ENCODE results near the gene ELL2.

The ELL2 gene

DNA sequence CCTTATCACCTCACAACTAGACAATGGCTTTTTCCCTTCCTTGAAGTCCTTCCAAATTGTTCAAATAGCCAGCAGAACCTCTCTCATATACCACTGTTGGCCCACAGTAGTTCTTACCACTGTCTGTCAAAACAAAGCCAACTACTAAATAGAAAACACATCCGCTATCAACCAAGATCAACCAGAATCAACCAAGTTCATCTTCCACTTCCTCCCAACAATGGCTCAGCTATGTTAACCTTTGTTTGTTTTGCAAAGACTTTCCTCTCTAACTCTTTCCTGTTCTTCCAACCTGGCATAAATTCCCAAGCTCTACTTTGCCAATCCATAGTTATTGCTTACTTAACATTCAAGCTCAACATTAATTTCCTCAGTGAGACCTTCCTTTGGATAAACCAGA, 15.2 kb downstream of the ELL2 start:
- no peak for DNase-seq
- Histone ChIP-seq H3K4me1 (no peaks in the 10 kb centered on the region), H3K36me3 (no peaks in the 10 kb centered on the region), H3K4me3 (ENCODE audit: low read depth, low read length) (no peak overlapping the region), H3K27me3 (no peaks in the 10 kb centered on the region), H3K9me3 (no peaks in the 10 kb centered on the region)
- TF ChIP-seq CTCF (IDR thresholded peaks at IDR 0.05; ENCODE audit: low read depth, low read length): no peak

DNA sequence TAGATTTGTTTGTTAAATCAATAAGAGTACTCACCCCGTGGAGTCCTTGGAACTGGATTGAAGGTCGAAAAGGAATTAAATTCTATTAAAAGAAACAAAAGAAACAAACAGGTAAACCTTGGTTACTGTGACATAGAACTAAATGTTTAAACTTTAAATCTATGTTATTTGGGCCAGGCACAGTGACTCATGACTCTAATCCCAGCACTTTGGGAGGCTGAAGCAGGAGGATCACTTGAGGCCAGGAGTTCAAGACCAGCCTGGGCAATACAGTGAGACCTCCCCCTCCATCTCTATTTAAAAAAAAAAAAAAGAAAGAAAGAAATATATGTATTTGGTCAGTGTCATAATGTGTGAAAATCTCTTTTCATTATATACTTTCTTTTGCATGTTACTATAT, 18.7 kb downstream of the ELL2 start:
- DNase-seq: no peak
- H3K4me3 ChIP-seq (ENCODE audit: low read depth, low read length): no peak overlapping the region
- no peaks in the 10 kb centered on the region for H3K4me1 ChIP-seq
- TF ChIP-seq CTCF (IDR thresholded peaks at IDR 0.05; ENCODE audit: low read depth, low read length): no peak
- no peaks in the 10 kb centered on the region for H3K9me3 ChIP-seq
- no peaks in the 10 kb centered on the region for H3K36me3 ChIP-seq
- H3K27me3 ChIP-seq: no peaks in the 10 kb centered on the region

DNA sequence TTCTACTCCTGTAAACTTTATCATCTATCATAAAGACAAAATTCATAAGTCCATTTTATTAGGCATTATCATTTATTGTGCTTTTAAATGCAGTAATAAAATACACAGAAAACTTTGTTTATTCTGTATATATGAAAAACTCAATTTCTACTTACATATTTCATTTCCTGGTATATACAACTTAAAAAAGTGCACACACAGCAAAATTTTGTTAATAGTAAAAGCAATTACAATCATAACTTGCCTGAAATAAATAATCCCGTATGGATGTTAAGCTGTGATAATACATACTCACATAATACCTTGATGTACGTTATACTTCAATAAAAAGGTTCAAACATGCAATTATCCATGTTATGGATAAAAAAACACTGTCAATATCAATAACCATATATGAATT, 19.2 kb downstream of the ELL2 start:
- Histone ChIP-seq H3K9me3 (no peaks in the 10 kb centered on the region), H3K4me1 (no peaks in the 10 kb centered on the region), H3K4me3 (ENCODE audit: low read depth, low read length) (no peak overlapping the region), H3K36me3 (no peaks in the 10 kb centered on the region), H3K27me3 (no peaks in the 10 kb centered on the region)
- DNase-seq: no peak
- TF ChIP-seq CTCF (IDR thresholded peaks at IDR 0.05; ENCODE audit: low read depth, low read length): no peak

- no peaks in the 10 kb centered on the region for H3K9me3 ChIP-seq
- no peak overlapping the region for H3K4me3 ChIP-seq (ENCODE audit: low read depth, low read length)
- H3K27me3 ChIP-seq: no peaks in the 10 kb centered on the region
- H3K4me1 ChIP-seq: no peaks in the 10 kb centered on the region
- no peak for DNase-seq
- no peaks in the 10 kb centered on the region for H3K36me3 ChIP-seq
- TF ChIP-seq CTCF (IDR thresholded peaks at IDR 0.05; ENCODE audit: low read depth, low read length): no peak
These were observed 19.9 kb downstream of the ELL2 start for GRCh38 chr5:95941756-95942155.

GRCh38 chr5:95940758-95941682, 20.6 kb downstream of the ELL2 start:
- no peak for TF ChIP-seq CTCF (IDR thresholded peaks at IDR 0.05; ENCODE audit: low read depth, low read length)
- no peaks in the 10 kb centered on the region for H3K9me3 ChIP-seq
- H3K4me1 ChIP-seq: no peaks in the 10 kb centered on the region
- no peak for DNase-seq
- no peak overlapping the region for H3K4me3 ChIP-seq (ENCODE audit: low read depth, low read length)
- no peaks in the 10 kb centered on the region for H3K36me3 ChIP-seq
- H3K27me3 ChIP-seq: no peaks in the 10 kb centered on the region

- Histone ChIP-seq H3K36me3 (no peaks in the 10 kb centered on the region), H3K27me3 (no peaks in the 10 kb centered on the region), H3K4me1 (no peaks in the 10 kb centered on the region), H3K4me3 (ENCODE audit: low read depth, low read length) (no peak overlapping the region), H3K9me3 (no peaks in the 10 kb centered on the region)
- TF ChIP-seq CTCF (IDR thresholded peaks at IDR 0.05; ENCODE audit: low read depth, low read length): no peak
- no peak for DNase-seq
These were observed 22.2 kb downstream of the ELL2 start for GRCh38 chr5:95939465-95939864.

All from BE2C (cell line).